Loucy (cell line): ENCODE results near the gene GRHPR.
A peak's percentile ranks its signal among the peaks of the same experiment; 100 is the strongest.

Experiments used
- H2AFZ ChIP-seq: fragments of 200-600 bp; sonication (generic); 2 replicates; pipeline ENCODE4 v1.6.0; 2016; ENCODE audit warnings: antibody characterized with exemption, mild to moderate bottlenecking, low read length, moderate library complexity
- H3F3A ChIP-seq: fragments of 200-600 bp; 2 replicates; pipeline ENCODE4 v1.6.0; 2016; ENCODE audit warnings: antibody characterized with exemption, low read depth, mild to moderate bottlenecking
- H3K27me3 ChIP-seq: fragments of 200-600 bp; sonication (generic); 2 replicates; pipeline ENCODE4 v1.6.1; 2014; ENCODE audit warnings: low read length, mild to moderate bottlenecking; ENCODE audit not compliant: insufficient read depth, poor library complexity, severe bottlenecking
- H3K36me3 ChIP-seq: fragments of 200-600 bp; sonication (generic); 2 replicates; pipeline ENCODE4 v1.6.1; 2016; ENCODE audit warnings: low read length; ENCODE audit not compliant: insufficient read depth
- H3K4me1 ChIP-seq: fragments of 200-600 bp; sonication (generic); 2 replicates; pipeline ENCODE4 v1.5.1; 2014; ENCODE audit warnings: low read length, mild to moderate bottlenecking; ENCODE audit not compliant: insufficient read depth, poor library complexity, severe bottlenecking
- H3K4me2 ChIP-seq: fragments of 200-600 bp; sonication (generic); 2 replicates; pipeline ENCODE4 v1.6.0; 2014; ENCODE audit warnings: antibody characterized with exemption, low read length, low read depth, mild to moderate bottlenecking; ENCODE audit not compliant: poor library complexity, severe bottlenecking
- H3K4me3 ChIP-seq: fragments of 200-600 bp; sonication (generic); 2 replicates; pipeline ENCODE4 v1.5.1; 2014; ENCODE audit warnings: low read length, mild to moderate bottlenecking, mixed read lengths; ENCODE audit not compliant: poor library complexity, severe bottlenecking
- H3K79me2 ChIP-seq: fragments of 200-600 bp; sonication (generic); 2 replicates; pipeline ENCODE4 v1.6.1; 2014; ENCODE audit warnings: low read length; ENCODE audit not compliant: insufficient read depth
- H3K9ac ChIP-seq: fragments of 200-600 bp; sonication (generic); 2 replicates; pipeline ENCODE4 v1.6.0; 2014; ENCODE audit warnings: mild to moderate bottlenecking, low read depth, low read length, moderate library complexity; ENCODE audit not compliant: poor library complexity, severe bottlenecking
- H3K9me2 ChIP-seq: fragments of 200-600 bp; sonication (generic); replicated peaks from 2 replicates; pipeline ENCODE4 v1.6.1; 2016; ENCODE audit warnings: low read depth, low read length, mixed read lengths
- H3K9me3 ChIP-seq: fragments of 200-600 bp; sonication (generic); 2 replicates; pipeline ENCODE4 v1.6.1; 2014; ENCODE audit warnings: mild to moderate bottlenecking, antibody characterized with exemption, low read length, low read depth; ENCODE audit not compliant: insufficient read depth
- H4K20me1 ChIP-seq: fragments of 200-600 bp; sonication (generic); 2 replicates; pipeline ENCODE4 v1.6.0; 2014; ENCODE audit warnings: antibody characterized with exemption, low read length, mild to moderate bottlenecking; ENCODE audit not compliant: insufficient read depth, poor library complexity, severe bottlenecking
- EZH2phosphoT487 ChIP-seq: fragments of 200-600 bp; IDR thresholded peaks from 2 replicates; pipeline ENCODE4 v1.6.1; 2018; ENCODE audit warnings: antibody characterized with exemption, mild to moderate bottlenecking, moderate library complexity, borderline replicate concordance
- TF ChIP-seq, protein P1 (sequence below): fragments of 200-600 bp; sonication (generic); conservative IDR thresholded peaks from 2 replicates; pipeline ENCODE4 v1.5.1; 2014; ENCODE audit warnings: mild to moderate bottlenecking, antibody characterized with exemption, low read length

The GRHPR gene

DNA sequence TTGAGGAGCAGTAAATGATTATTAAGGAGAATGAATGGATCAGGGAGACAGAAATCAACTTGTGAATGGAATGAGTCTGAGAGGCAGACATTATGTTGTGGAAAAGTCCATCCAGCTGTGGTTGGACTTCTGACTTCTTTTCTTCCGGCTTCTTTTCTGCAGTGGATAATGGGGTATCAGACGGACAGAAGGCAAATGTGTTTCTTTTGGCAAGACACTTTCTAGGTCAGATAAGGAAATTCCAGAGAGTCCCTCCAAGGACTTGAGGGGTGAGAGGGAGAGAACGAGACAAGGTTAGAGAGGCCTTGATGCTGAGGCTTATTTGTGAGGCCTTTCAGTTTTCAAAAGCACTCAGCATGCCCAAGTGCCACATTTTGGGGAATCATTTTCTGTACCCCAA is 17.1 kb upstream of the GRHPR start:
- H3K9me2 ChIP-seq, result no peaks in the 10 kb centered on the region
- H2AFZ ChIP-seq, result no peak overlapping the region
- peaks cover 10% of the 10 kb centered on the region for H3K4me1 ChIP-seq
- H3K36me3 ChIP-seq, result no peaks in the 10 kb centered on the region
- no peaks in the 10 kb centered on the region for H4K20me1 ChIP-seq
- H3K9me3 ChIP-seq, result no peaks in the 10 kb centered on the region
- no peak for TF ChIP-seq EZH2phosphoT487
- TF ChIP-seq, protein P1, sequence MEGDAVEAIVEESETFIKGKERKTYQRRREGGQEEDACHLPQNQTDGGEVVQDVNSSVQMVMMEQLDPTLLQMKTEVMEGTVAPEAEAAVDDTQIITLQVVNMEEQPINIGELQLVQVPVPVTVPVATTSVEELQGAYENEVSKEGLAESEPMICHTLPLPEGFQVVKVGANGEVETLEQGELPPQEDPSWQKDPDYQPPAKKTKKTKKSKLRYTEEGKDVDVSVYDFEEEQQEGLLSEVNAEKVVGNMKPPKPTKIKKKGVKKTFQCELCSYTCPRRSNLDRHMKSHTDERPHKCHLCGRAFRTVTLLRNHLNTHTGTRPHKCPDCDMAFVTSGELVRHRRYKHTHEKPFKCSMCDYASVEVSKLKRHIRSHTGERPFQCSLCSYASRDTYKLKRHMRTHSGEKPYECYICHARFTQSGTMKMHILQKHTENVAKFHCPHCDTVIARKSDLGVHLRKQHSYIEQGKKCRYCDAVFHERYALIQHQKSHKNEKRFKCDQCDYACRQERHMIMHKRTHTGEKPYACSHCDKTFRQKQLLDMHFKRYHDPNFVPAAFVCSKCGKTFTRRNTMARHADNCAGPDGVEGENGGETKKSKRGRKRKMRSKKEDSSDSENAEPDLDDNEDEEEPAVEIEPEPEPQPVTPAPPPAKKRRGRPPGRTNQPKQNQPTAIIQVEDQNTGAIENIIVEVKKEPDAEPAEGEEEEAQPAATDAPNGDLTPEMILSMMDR, result no peak
- H3F3A ChIP-seq, result no peaks in the 10 kb centered on the region
- H3K4me2 ChIP-seq, result no peak overlapping the region
- no peaks in the 10 kb centered on the region for H3K27me3 ChIP-seq
- H3K79me2 ChIP-seq, result no peaks in the 10 kb centered on the region
- no peak overlapping the region for H3K4me3 ChIP-seq
- no peak overlapping the region for H3K9ac ChIP-seq

DNA sequence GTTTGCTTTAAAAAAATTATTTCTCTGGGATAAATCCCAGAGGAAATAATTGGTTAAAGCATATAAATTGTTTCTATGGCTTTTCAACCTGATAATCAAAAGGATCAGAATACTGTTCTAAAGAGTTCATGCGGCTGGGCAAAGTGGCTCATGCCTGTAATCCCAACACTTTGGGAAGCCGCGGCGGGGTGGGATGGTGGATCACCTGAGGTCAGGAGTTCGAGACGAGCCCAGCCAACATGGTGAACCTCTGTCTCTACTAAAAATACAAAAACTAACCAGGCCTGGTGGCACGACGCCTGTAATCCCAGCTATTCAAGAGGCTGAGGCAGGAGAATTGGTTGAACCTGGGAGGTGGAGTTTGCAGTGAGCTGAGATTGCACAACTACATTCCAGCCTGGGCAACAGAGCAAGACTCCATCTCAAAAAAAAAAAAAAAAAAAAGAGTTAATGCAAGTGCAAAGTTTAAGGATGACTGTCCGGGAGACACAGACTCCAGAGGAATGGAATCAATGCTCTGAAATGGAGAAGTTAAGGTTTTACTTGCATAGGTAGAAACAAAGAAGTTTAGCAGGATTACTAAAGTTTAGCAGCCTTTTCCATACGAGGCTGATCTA is 16.6 kb upstream of the GRHPR start:
- Histone ChIP-seq H4K20me1 (no peaks in the 10 kb centered on the region), H3K9ac (no peak overlapping the region), H2AFZ (no peak overlapping the region), H3K36me3 (no peaks in the 10 kb centered on the region), H3K79me2 (no peaks in the 10 kb centered on the region), H3K9me2 (no peaks in the 10 kb centered on the region), H3K4me3 (no peak overlapping the region), H3F3A (no peaks in the 10 kb centered on the region), H3K27me3 (no peaks in the 10 kb centered on the region), H3K9me3 (no peaks in the 10 kb centered on the region), H3K4me2 (no peak overlapping the region), H3K4me1 (peaks cover 10% of the 10 kb centered on the region)
- TF ChIP-seq, protein P1, result no peak
- TF ChIP-seq EZH2phosphoT487, result no peak

DNA sequence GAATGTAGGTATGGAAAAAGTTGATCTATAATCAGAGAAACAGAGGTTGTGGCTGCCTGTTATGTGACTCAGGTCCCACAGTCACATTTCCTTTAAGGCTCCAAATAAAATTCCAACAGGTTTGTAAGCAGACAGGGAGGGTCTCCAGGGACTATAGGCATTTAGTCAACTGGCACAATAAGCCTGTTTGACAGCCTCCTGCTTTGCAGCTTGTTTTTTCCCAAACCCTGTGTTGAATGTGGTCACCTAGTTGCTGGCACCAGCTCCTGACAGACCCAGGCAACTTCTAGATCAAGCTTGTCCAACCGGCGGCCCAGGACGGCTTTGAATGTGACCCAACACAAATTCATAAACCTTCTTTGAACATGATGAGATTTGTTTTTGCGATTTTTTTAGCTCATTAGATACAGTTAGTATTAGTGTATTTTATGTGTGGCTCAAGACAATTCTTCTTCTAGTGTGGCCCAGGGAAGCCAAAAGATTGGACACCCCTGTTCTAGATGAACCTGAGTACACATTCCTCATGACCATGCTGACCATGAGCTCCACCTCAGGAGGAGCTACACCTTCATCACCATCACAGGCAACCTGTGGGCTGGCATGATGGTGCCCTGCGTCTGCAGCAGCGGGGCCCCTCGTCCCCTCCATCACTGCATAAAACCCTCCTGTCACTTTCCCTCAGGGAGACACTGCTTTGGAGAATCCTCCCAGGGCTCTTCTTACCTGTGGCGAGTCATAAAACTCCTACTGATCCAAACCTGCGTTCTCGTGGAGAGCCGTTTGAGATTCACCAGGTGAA is 15.7 kb upstream of the GRHPR start:
- peaks cover 16% of the 10 kb centered on the region for H3K4me1 ChIP-seq
- H3F3A ChIP-seq, result no peaks in the 10 kb centered on the region
- no peaks in the 10 kb centered on the region for H3K36me3 ChIP-seq
- no peaks in the 10 kb centered on the region for H3K9me3 ChIP-seq
- H3K79me2 ChIP-seq, result no peaks in the 10 kb centered on the region
- no peak overlapping the region for H3K4me2 ChIP-seq
- H3K27me3 ChIP-seq, result no peaks in the 10 kb centered on the region
- TF ChIP-seq EZH2phosphoT487, result no peak
- TF ChIP-seq, protein P1, result no peak
- H3K9me2 ChIP-seq, result no peaks in the 10 kb centered on the region
- peak overlapping the region; percentile 56; the same call in 1 of the 2 replicates for H2AFZ ChIP-seq
- H3K9ac ChIP-seq, result no peak overlapping the region
- no peaks in the 10 kb centered on the region for H4K20me1 ChIP-seq
- H3K4me3 ChIP-seq, result no peak overlapping the region
